HepG2 (cell line): ENCODE measurements around the gene CSNK1D. TPM values are rescaled to one million over a fixed set of nuclear protein-coding genes. Genes with fewer than 3 reads are reported as not detected.

Experiments used
- ATF5 ChIP-seq: sonication (generic); formaldehyde crosslinking; IDR thresholded peaks from 2 replicates; pipeline ENCODE4 v1.4.0; 2020; ENCODE audit warnings: mild to moderate bottlenecking, low read depth, missing genetic modification reagents
- DR1 ChIP-seq: sonication (generic); formaldehyde crosslinking; IDR thresholded peaks from 2 replicates; pipeline ENCODE4 v1.8.0; 2021; ENCODE audit warnings: mild to moderate bottlenecking, missing genetic modification reagents, inconsistent platforms
- IRX3 ChIP-seq: sonication (generic); formaldehyde crosslinking; IDR thresholded peaks from 2 replicates; pipeline ENCODE4 v1.8.1; 2023; ENCODE audit warnings: mild to moderate bottlenecking, low read depth, missing genetic modification reagents, borderline replicate concordance
- KDM5A ChIP-seq: fragments of 200-600 bp; sonication (generic); IDR thresholded peaks from 2 replicates; pipeline ENCODE4 v1.7.0; 2018; ENCODE audit warnings: antibody characterized with exemption, mild to moderate bottlenecking, low read length, borderline replicate concordance
- MXD1 ChIP-seq: sonication (generic); formaldehyde crosslinking; IDR thresholded peaks from 2 replicates; pipeline ENCODE4 v1.4.0; 2020; ENCODE audit warnings: mild to moderate bottlenecking, missing genetic modification reagents
- PBX2 ChIP-seq: IDR thresholded peaks from 2 replicates; pipeline ENCODE4 v1.6.1; 2016; ENCODE audit warnings: control low read depth
- PRDM4 ChIP-seq: sonication (generic); formaldehyde crosslinking; IDR thresholded peaks from 2 replicates; pipeline ENCODE4 v1.9.0; 2021; ENCODE audit warnings: missing genetic modification reagents, borderline replicate concordance
- ZBTB2 ChIP-seq: sonication (generic); formaldehyde crosslinking; IDR thresholded peaks from 2 replicates; pipeline ENCODE4 v1.8.0; 2022; ENCODE audit warnings: low read depth, missing genetic modification reagents
- ZBTB49 ChIP-seq: sonication (generic); formaldehyde crosslinking; IDR thresholded peaks from 2 replicates; pipeline ENCODE4 v1.4.0; 2020; ENCODE audit warnings: missing genetic modification reagents, borderline replicate concordance
- ZNF44 ChIP-seq: sonication (generic); formaldehyde crosslinking; IDR thresholded peaks from 2 replicates; pipeline ENCODE4 v1.5.1; 2020; ENCODE audit warnings: mild to moderate bottlenecking, missing genetic modification reagents
- ZNF646 ChIP-seq: sonication (generic); formaldehyde crosslinking; IDR thresholded peaks from 2 replicates; pipeline ENCODE4 v1.9.0; 2021; ENCODE audit warnings: mild to moderate bottlenecking, missing genetic modification reagents
- ZNF703 ChIP-seq: sonication (generic); formaldehyde crosslinking; IDR thresholded peaks from 2 replicates; pipeline ENCODE4 v1.5.1; 2020; ENCODE audit warnings: missing genetic modification reagents, mild to moderate bottlenecking, moderate library complexity, borderline replicate concordance
- polyA plus RNA-seq, 8 experiments: library from polyadenylated mRNA; depleted of rRNA in 3 of 8; stranded (reverse) in 7 of 8; unstranded in 1 of 8; fragments of >200 nt; fragmentation: Illumina TruSeq in 4 of 8; extraction: Trizol in 4 of 8; gene quantifications; 2 replicates each; pipeline versions ENCODE4 v1.2.1 to v1.2.3, GENCODE V29; 2011 to 2016; ENCODE audit warnings: low read depth in 4 of 8, missing spikeins in 1 of 8, mixed read lengths in 1 of 8; ENCODE audit not compliant: insufficient read depth in 1 of 8
- total RNA-seq, 5 experiments: library from RNA; depleted of rRNA; stranded (reverse); fragments of >200 nt; fragmentation: Illumina TruSeq; extraction: Trizol; gene quantifications; 2 replicates each; pipeline ENCODE4 v1.2.3, GENCODE V29; 2016; ENCODE audit warnings: low read depth in 1 of 5

The CSNK1D gene
- total and polyA plus RNA-seq, 2 of the 13 experiments (the other 11 are each of a cell fraction or from before 2014, with no cell fraction given): 31.5 to 128 TPM

GRCh38 chr17:82228278-82228841, 45.1 kb downstream of the CSNK1D start (continued):
- TF ChIP-seq ZBTB49 (no peak), IRX3 (CRISPR knock-in tag) (no peak; the same call in 1 of the 2 replicates), ZNF646 (CRISPR knock-in tag) (no peak), ZNF44 (no peak), ATF5 (CRISPR knock-in tag) (no peak), MXD1 (CRISPR knock-in tag) (no peak; the same call in none of the 2 replicates), DR1 (no peak; the same call in 1 of the 2 replicates), PRDM4 (CRISPR knock-in tag) (no peak), ZNF703 (CRISPR knock-in tag) (0 out of 2 replicates have a peak, but pooled peaks have one; percentile 49), ZBTB2 (peak; percentile 93), KDM5A (no peak; the same call in 1 of the 2 replicates), PBX2 (CRISPR knock-in tag) (no peak)
